Prostate gland (tissue), 2 donors: Measurements from ENCODE around the gene MAPK14. TPM values are rescaled to one million over a fixed set of nuclear protein-coding genes. Genes with fewer than 3 reads are reported as not detected.

Source experiments
- DNase-seq: peaks from one replicate; pipeline ENCODE4 v3.0.0-alpha.2; 2019; ENCODE audit warnings: low spot score
- H3K27ac ChIP-seq, 2 donors: fragments of 200-600 bp; sonication (generic); 2 replicates each; pipeline ENCODE4 v1.5.1; 2017 to 2019
- H3K27me3 ChIP-seq: fragments of 200-600 bp; sonication (generic); replicated peaks from 2 replicates; pipeline ENCODE4 v1.5.1; 2019; ENCODE audit not compliant: insufficient read depth
- H3K36me3 ChIP-seq, 2 donors: fragments of 200-600 bp; sonication (generic); 1 replicate in 1 of 2; 2 replicates in 1 of 2; pipeline versions ENCODE4 v1.5.1 to v1.8.1; 2017 to 2019
- H3K4me1 ChIP-seq: fragments of 200-600 bp; sonication (generic); replicated peaks from 2 replicates; pipeline ENCODE4 v1.5.1; 2019
- H3K4me3 ChIP-seq, 2 donors: fragments of 200-600 bp; sonication (generic); 2 replicates each; pipeline ENCODE4 v1.5.1; 2017 to 2019
- H3K9me3 ChIP-seq: fragments of 200-600 bp; sonication (generic); 2 replicates; pipeline ENCODE4 v1.5.1; 2017
- CTCF ChIP-seq, 4 experiments: fragments of 200-600 bp in 2 of 4; fragments of 450-650 bp in 2 of 4; sonication (generic) in 2 of 4; IDR thresholded peaks; 1 replicate in 3 of 4; 2 replicates in 1 of 4; pipeline ENCODE4 v1.5.1; 2016 to 2019; ENCODE audit warnings: antibody characterized with exemption in 4 of 4, mild to moderate bottlenecking in 2 of 4, moderate library complexity in 2 of 4
- POLR2A ChIP-seq: fragments of 450-650 bp; IDR thresholded peaks from one replicate; pipeline ENCODE4 v1.6.1; 2016; ENCODE audit warnings: antibody characterized with exemption, mild to moderate bottlenecking
- POLR2AphosphoS5 ChIP-seq: sonication (generic); formaldehyde crosslinking; IDR thresholded peaks from one replicate; pipeline ENCODE4 v1.6.1; 2017; ENCODE audit warnings: antibody characterized with exemption
- WGBS: methylation state at CpG from one replicate; pipeline ENCODE4 v1.1.5; 2018; 5-methylcytosine and 5-hydroxymethylcytosine counted together
- intact Hi-C: fragments of 100-400 bp; cut with DNase I; formaldehyde crosslinking; loops from one replicate; pipeline ENCODE4 v1.14.2; 2022
- total RNA-seq, 2 donors: library from RNA; depleted of rRNA; stranded (reverse); fragments of >200 nt; gene quantifications; one replicate each; pipeline ENCODE4 v1.1.0, GENCODE V29; 2016

Gene MAPK14
- total RNA-seq, 2 donors from 2014 or later: 36.7 to 43.2 TPM

- no peak for DNase-seq
- Histone ChIP-seq H3K4me3 (no peak overlapping the region), H3K27ac (no peak overlapping the region), H3K27me3 (no peaks in the 10 kb centered on the region), H3K9me3 (no peaks in the 10 kb centered on the region), H3K36me3 (no peaks in the 10 kb centered on the region), H3K4me1 (peaks cover 6% of the 10 kb centered on the region)
- TF ChIP-seq POLR2AphosphoS5 (no peak), POLR2A (no peak), CTCF (IDR thresholded peaks at IDR 0.05) (no peak)
- intact Hi-C loops: no loop called here
- 82% methylated on average over 3 of the region's 3 CpGs for WGBS
Observed at GRCh38 chr6:36116066-36116864, 88.7 kb downstream of the MAPK14 start.

DNA sequence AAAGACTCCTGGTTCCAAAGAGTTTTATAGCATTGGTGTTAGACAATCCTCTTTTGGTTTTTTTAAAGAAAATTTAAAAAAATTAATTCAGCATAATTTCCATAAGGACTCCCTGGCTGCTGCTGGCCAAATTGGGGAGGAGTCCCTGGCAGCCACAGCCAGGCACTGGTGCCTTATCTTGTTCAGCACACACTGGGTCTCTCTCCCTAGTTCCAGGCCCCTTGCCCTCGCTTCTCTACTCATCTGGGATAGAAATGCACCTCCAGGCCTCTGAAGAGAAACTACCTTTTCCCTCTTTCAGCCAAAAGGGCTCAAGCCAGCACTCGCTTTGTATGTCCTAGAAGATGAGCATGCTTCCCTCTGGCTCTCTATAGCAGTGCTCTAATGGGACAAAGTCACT is 89.3 kb downstream of the MAPK14 start:
- no peaks in the 10 kb centered on the region for H3K36me3 ChIP-seq
- DNase-seq: no peak
- H3K4me3 ChIP-seq: no peak overlapping the region
- no peaks in the 10 kb centered on the region for H3K27me3 ChIP-seq
- 98% methylated on average over 2 of the region's 2 CpGs for WGBS
- intact Hi-C loops: no loop called here
- no peaks in the 10 kb centered on the region for H3K9me3 ChIP-seq
- no peak for TF ChIP-seq POLR2AphosphoS5
- no peak for TF ChIP-seq CTCF (IDR thresholded peaks at IDR 0.05)
- TF ChIP-seq POLR2A: no peak
- H3K4me1 ChIP-seq: peaks cover 8% of the 10 kb centered on the region
- H3K27ac ChIP-seq: no peak overlapping the region

GRCh38 chr6:36117658-36118549 is 90.3 kb downstream of the MAPK14 start:
- 86% methylated on average over 8 of the region's 8 CpGs for WGBS

GRCh38 chr6:36118550-36119107 is 91.0 kb downstream of the MAPK14 start:
- intact Hi-C loops: no loop called here
- WGBS: 64% methylated on average over 4 of the region's 4 CpGs
- DNase-seq: no peak

More at GRCh38 chr6:36117658-36118549, 90.3 kb downstream of the MAPK14 start:
- Histone ChIP-seq H3K9me3 (no peaks in the 10 kb centered on the region), H3K36me3 (no peaks in the 10 kb centered on the region), H3K4me3 (no peak overlapping the region), H3K27me3 (no peaks in the 10 kb centered on the region), H3K4me1 (peaks cover 8% of the 10 kb centered on the region), H3K27ac (no peak overlapping the region)
- TF ChIP-seq POLR2A (no peak), POLR2AphosphoS5 (no peak), CTCF (IDR thresholded peaks at IDR 0.05) (no peak)
- intact Hi-C loops: no loop called here
- DNase-seq: no peak

More at GRCh38 chr6:36118550-36119107, 91.0 kb downstream of the MAPK14 start:
- H3K4me1 ChIP-seq: peaks cover 8% of the 10 kb centered on the region
- no peak overlapping the region for H3K4me3 ChIP-seq
- no peaks in the 10 kb centered on the region for H3K9me3 ChIP-seq
- no peak overlapping the region for H3K27ac ChIP-seq
- no peak for TF ChIP-seq POLR2AphosphoS5
- no peak for TF ChIP-seq POLR2A
- no peak for TF ChIP-seq CTCF (IDR thresholded peaks at IDR 0.05)
- no peaks in the 10 kb centered on the region for H3K27me3 ChIP-seq
- no peaks in the 10 kb centered on the region for H3K36me3 ChIP-seq
